GM19468 (cell line): ENCODE measurements around the gene RYR1.
"Not testable (repeated sequence)": the region's sequence is repeated elsewhere in the genome, so short reads cannot be mapped to it uniquely, and the experiment has no call there.

ENCODE experiments used
- ATAC-seq: cut with Tn5 transposase; IDR thresholded peaks from one replicate; pipeline ENCODE4 v1.9.1; 2021; ENCODE audit warnings: mild to moderate bottlenecking, moderate library complexity, moderate number of reproducible peaks; ENCODE audit not compliant: unreplicated experiment; ENCODE audit errors: extremely low read depth

Gene RYR1

GRCh38 chr19:38631301-38631700, 197.8 kb downstream of the RYR1 start:
- ATAC-seq, result not testable (repeated sequence)

- not testable (repeated sequence) for ATAC-seq
These were observed 198.5 kb downstream of the RYR1 start for GRCh38 chr19:38631811-38632475.

DNA sequence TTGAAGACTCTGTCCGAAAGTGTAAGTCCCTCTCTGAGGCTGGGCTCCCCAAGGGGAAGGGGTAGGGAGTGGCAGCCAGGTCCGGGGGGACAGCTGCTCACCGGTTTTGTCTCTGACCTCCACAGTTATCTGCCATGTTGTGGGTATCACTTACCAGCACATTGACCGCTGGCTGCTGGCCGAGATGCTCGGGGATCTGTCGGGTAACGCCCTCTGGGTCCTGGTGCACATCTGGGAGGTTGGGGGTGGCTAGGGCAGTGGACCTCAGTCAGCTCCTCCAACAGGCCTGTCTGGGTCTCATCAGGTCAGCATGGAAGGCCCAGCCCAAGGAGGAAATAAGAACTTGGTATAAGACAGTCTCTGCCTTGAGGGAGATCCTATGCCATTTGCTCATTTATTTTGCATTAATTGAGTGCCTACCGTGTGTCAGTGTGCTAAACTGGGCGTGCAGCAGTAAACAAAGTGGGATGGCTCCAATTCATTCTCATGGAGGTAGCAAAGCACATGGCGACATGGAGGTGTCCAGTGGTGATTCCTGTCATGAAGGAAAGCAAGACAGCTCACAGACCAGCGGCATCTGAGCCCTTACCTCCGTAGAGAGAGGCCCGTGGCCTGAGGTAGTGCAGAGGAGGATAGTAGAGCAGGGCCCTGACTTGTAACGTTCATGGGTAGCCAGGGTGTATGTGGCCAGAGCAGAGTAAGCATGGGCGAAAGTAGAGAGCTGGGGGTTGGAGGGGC, 199.2 kb downstream of the RYR1 start:
- no peak for ATAC-seq

- ATAC-seq, result no peak
These were observed 201.4 kb downstream of the RYR1 start for GRCh38 chr19:38634757-38635482.

GRCh38 chr19:38635483-38636399, 202.2 kb downstream of the RYR1 start:
- no peak for ATAC-seq
